Measurements from ENCODE around the gene KIF6. TPM values are rescaled to one million over a fixed set of nuclear protein-coding genes. Genes with fewer than 3 reads are reported as not detected.

Gene KIF6
- total RNA-seq, 4 donors from 2014 or later = 0.40 to 1.3 (median 0.80) TPM

DNA sequence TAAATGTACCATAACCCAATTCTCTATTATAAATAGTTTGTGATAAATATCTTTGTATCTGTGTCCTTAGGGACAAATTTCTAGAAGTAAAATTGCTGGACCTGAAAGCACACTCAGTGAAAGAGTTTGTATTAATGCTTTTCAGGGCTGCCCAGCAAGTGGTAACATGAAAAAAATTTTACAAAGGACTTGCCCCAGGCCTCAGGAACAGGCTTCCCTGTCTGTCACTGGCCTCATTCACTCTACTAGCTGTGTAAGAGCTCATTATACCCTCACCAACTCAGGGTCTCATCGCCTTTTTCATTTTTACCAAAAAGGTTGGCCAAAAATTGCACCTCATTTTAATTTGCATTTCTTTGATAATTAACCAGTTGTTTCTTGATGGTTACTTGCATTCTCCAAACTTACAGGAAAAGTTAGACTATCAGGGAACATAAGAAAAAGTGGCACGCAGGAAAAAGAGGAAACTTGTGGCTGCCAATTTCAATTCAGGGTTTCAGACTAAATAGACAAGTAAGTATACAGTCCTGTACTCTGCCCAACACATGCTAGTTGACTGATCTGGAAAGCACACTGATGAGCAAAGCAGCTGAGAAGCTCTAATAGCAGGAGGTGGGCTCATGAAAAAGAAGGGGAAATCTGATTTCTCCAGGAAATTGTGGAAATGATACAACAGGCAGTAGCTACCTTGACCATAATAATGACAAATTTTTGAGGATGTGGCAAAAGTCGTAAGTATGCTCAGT lies 161.5 kb downstream of the KIF6 start:
- intact Hi-C loops (cut with DNase I) = no loop called here
- H3K4me1 ChIP-seq = peaks cover 6 to 10% of the 10 kb centered on the region in 2 donors

DNA sequence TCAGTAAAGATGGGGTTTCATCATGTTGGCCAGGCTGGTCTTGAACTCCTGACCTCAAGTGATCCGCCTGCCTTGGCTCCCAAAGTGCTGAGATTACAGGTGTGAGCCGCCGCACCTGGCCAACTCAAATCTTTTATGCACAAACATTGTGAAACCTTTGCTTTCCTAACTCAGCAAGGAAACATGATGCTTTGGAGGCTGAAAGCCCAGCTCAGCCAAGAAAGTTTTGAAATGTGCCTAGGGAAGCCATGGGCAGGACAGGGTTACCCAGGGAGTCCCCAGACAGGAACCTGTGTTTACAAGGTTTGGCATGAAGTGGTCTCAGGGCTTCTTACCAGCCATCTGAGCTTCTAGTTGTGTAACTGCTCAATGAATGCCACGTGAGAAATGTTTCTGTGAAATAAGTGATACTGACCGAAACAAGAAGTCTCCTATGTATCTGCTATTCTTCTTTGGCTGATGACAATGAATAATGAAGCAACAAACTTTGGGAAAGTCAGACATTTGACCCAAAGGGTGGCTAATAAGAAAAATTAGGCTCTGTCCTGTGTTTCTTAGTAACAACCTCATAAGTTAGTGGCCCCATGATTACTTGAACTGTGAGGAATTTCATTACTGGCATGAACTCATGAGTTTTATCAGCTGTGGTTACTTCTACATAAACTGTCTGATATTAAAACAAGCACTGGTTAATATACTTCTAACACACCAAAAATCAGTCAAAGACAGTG lies 163.5 kb downstream of the KIF6 start:
- no peak overlapping the region for H3K4me3 ChIP-seq (replicated peaks in 1 of 3)
- DNase-seq = no peak
- no peak overlapping the region for H3K27ac ChIP-seq
- H3K27me3 ChIP-seq = no peaks in the 10 kb centered on the region
- no peaks in the 10 kb centered on the region for H3K36me3 ChIP-seq
- WGBS, 2 donors = 75 to 90% methylated on average over 5 of the region's 5 CpGs
- peaks cover 6% of the 10 kb centered on the region in 2 donors for H3K4me1 ChIP-seq
- intact Hi-C loops (cut with DNase I) = no loop called here
- TF ChIP-seq, protein P1, sequence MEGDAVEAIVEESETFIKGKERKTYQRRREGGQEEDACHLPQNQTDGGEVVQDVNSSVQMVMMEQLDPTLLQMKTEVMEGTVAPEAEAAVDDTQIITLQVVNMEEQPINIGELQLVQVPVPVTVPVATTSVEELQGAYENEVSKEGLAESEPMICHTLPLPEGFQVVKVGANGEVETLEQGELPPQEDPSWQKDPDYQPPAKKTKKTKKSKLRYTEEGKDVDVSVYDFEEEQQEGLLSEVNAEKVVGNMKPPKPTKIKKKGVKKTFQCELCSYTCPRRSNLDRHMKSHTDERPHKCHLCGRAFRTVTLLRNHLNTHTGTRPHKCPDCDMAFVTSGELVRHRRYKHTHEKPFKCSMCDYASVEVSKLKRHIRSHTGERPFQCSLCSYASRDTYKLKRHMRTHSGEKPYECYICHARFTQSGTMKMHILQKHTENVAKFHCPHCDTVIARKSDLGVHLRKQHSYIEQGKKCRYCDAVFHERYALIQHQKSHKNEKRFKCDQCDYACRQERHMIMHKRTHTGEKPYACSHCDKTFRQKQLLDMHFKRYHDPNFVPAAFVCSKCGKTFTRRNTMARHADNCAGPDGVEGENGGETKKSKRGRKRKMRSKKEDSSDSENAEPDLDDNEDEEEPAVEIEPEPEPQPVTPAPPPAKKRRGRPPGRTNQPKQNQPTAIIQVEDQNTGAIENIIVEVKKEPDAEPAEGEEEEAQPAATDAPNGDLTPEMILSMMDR (IDR thresholded peaks at IDR 0.05) = no peak
- TF ChIP-seq POLR2A (IDR thresholded peaks at IDR 0.05) = no peak
- no peaks in the 10 kb centered on the region for H3K9me3 ChIP-seq

More for the DNA sequence above, 161.5 kb downstream of the KIF6 start:
- no peak for DNase-seq
- TF ChIP-seq, protein P1 (IDR thresholded peaks at IDR 0.05) = no peak
- TF ChIP-seq POLR2A (IDR thresholded peaks at IDR 0.05) = no peak
- no peak overlapping the region for H3K27ac ChIP-seq
- no peaks in the 10 kb centered on the region for H3K27me3 ChIP-seq
- 87 to 89% methylated on average over 3 of the region's 3 CpGs for WGBS, 2 donors
- no peaks in the 10 kb centered on the region for H3K9me3 ChIP-seq
- no peaks in the 10 kb centered on the region for H3K36me3 ChIP-seq
- no peak overlapping the region for H3K4me3 ChIP-seq (replicated peaks in 1 of 3)

DNA sequence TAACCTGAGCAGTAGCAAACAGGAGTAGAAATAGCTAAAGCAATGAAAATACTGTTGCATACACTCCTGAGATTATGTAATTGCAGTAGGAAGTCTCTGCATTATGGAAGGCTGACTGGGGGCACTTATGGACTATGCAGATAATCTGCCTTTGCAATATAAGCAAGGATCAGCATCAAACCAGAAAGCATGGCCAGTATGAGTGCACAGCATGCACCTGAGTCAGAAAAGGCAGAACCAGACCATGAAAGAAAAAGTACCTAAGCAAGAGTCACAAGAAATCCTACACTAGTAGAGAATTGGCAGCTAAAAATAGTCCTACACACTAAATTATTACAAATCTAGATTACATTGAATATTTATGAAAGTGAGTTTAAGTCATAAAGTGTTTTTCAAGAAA lies 164.3 kb downstream of the KIF6 start:
- TF ChIP-seq POLR2A (IDR thresholded peaks at IDR 0.05) = no peak
- TF ChIP-seq, protein P1 (IDR thresholded peaks at IDR 0.05) = no peak
- no peaks in the 10 kb centered on the region for H3K9me3 ChIP-seq
- no peak for DNase-seq
- H3K36me3 ChIP-seq = no peaks in the 10 kb centered on the region
- intact Hi-C loops (cut with DNase I) = no loop called here
- no peak overlapping the region for H3K4me3 ChIP-seq (replicated peaks in 1 of 3)
- no peaks in the 10 kb centered on the region for H3K27me3 ChIP-seq
- H3K27ac ChIP-seq = no peak overlapping the region
- H3K4me1 ChIP-seq = peaks cover 3% of the 10 kb centered on the region in 2 donors

DNA sequence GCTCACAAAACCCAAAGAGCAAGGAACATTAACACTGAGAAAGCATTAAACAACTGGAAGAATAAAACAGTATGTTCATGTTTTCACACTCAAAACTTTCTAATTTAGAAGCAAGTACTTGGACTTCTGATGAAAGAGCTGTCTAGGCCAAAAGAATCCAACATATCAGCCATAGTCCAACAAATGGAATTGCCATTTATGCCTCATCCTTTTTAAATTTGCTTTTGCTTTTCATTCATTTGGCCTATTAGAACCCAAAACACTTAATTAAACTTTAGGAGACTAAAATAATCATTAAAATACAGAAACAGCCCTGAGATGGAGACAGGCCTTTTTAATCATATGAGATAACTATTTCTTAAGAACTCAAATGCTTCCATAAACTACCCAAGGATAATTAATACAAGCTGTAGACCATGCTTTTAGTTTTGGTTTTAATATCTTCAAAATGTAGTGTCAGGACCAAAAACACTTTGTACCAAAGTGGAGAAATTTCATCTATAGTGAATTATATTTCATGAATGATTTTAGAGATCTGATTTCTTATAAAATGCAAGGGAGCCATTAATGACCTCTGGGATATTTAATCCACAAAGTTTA lies 166.5 kb downstream of the KIF6 start:
- Histone ChIP-seq H3K27me3 (no peaks in the 10 kb centered on the region), H3K27ac (no peak overlapping the region), H3K4me1 (no peaks in the 10 kb centered on the region), H3K4me3 (replicated peaks in 1 of 3) (no peak overlapping the region), H3K36me3 (no peaks in the 10 kb centered on the region), H3K9me3 (no peaks in the 10 kb centered on the region)
- no peak for DNase-seq
- TF ChIP-seq, protein P1 (IDR thresholded peaks at IDR 0.05) = no peak
- no peak for TF ChIP-seq POLR2A (IDR thresholded peaks at IDR 0.05)
- intact Hi-C loops (cut with DNase I) = no loop called here

DNA sequence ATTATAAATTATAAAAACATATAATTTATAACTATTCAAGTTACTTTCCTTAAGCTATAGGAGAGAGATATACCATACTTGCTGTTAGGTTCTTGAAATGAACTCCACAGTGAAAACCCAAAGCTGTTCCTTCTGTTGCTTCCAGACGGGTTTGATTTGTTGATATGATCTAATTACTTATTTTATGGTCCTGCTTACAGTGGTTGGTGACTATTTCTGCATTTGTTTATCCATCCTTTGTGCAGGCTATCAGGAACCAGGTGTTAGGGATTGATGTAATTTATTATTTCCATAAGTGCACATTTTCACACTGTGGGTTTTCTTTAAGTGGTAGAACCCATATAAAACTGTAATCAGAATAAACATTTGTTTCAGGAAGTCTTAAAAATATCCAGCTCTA lies 167.1 kb downstream of the KIF6 start:
- DNase-seq = no peak
- Histone ChIP-seq H3K27ac (no peak overlapping the region), H3K36me3 (no peaks in the 10 kb centered on the region), H3K4me3 (replicated peaks in 1 of 3) (no peak overlapping the region), H3K9me3 (no peaks in the 10 kb centered on the region), H3K4me1 (no peaks in the 10 kb centered on the region), H3K27me3 (no peaks in the 10 kb centered on the region)
- 84 to 92% methylated on average over 1 of the region's 1 CpG for WGBS, 2 donors
- TF ChIP-seq, protein P1 (IDR thresholded peaks at IDR 0.05) = no peak
- no peak for TF ChIP-seq POLR2A (IDR thresholded peaks at IDR 0.05)
- intact Hi-C loops (cut with DNase I) = no loop called here
